Muscle of arm (tissue), 12 donors: ENCODE data around the gene RALGPS1. TPM values are rescaled to one million over a fixed set of nuclear protein-coding genes. Genes with fewer than 3 reads are reported as not detected.

ENCODE experiments used
- DNase-seq: peaks from one replicate; pipeline ENCODE4 v3.0.0-alpha.2; 2013
- polyA plus RNA-seq, 12 donors: library from polyadenylated mRNA; unstranded; fragments of 120-200 nt; gene quantifications; one replicate each; pipeline ENCODE4 v1.2.1, GENCODE V29; 2013; ENCODE audit not compliant: insufficient read length in 12 of 12

The RALGPS1 gene
- polyA plus RNA-seq, 12 donors, result 5.5 to 15.1 (median 9.1) TPM; not detected in 1

- DNase-seq, result peak; percentile 87
Measured at GRCh38 chr9:126953041-126953809, 38.6 kb downstream of the RALGPS1 start.

- DNase-seq, result no peak
Measured at GRCh38 chr9:126955811-126956210, 41.2 kb downstream of the RALGPS1 start.

GRCh38 chr9:126956917-126957686 lies 42.5 kb downstream of the RALGPS1 start:
- DNase-seq, result no peak

- no peak for DNase-seq
Measured at GRCh38 chr9:126957687-126958053, 43.1 kb downstream of the RALGPS1 start.

GRCh38 chr9:126959336-126959735 lies 44.8 kb downstream of the RALGPS1 start:
- DNase-seq, result no peak

GRCh38 chr9:126959917-126960316 lies 45.3 kb downstream of the RALGPS1 start:
- DNase-seq, result no peak

GRCh38 chr9:126962336-126962735 lies 47.8 kb downstream of the RALGPS1 start:
- no peak for DNase-seq

GRCh38 chr9:126965077-126965476 lies 50.5 kb downstream of the RALGPS1 start:
- no peak for DNase-seq

GRCh38 chr9:126965541-126966428 lies 51.2 kb downstream of the RALGPS1 start:
- no peak for DNase-seq

GRCh38 chr9:126971261-126971660 lies 56.7 kb downstream of the RALGPS1 start:
- no peak for DNase-seq

GRCh38 chr9:126973651-126974529 lies 59.3 kb downstream of the RALGPS1 start:
- DNase-seq, result no peak

GRCh38 chr9:126974594-126974993 lies 60.0 kb downstream of the RALGPS1 start:
- no peak for DNase-seq

GRCh38 chr9:126975327-126976220 lies 61.0 kb downstream of the RALGPS1 start:
- DNase-seq, result no peak

- no peak for DNase-seq
Measured at GRCh38 chr9:126979461-126979860, 64.9 kb downstream of the RALGPS1 start.

GRCh38 chr9:126980231-126980630 lies 65.6 kb downstream of the RALGPS1 start:
- DNase-seq, result no peak

- no peak for DNase-seq
Measured at GRCh38 chr9:126981218-126981617, 66.6 kb downstream of the RALGPS1 start.

GRCh38 chr9:126982215-126983002 lies 67.8 kb downstream of the RALGPS1 start:
- DNase-seq, result no peak

GRCh38 chr9:126983767-126984166 lies 69.2 kb downstream of the RALGPS1 start:
- DNase-seq, result no peak

GRCh38 chr9:126984969-126985368 lies 70.4 kb downstream of the RALGPS1 start:
- DNase-seq, result no peak
